Astrocyte of the cerebellum (primary cell): Measurements from ENCODE around the gene LILRB5.
"Not testable (repeated sequence)": the region's sequence is repeated elsewhere in the genome, so short reads cannot be mapped to it uniquely, and the experiment has no call there.

ENCODE experiments used
- DNase-seq: peaks from one replicate; pipeline ENCODE4 v3.0.0-alpha.2; 2011; ENCODE audit warnings: low read depth
- H3K4me3 ChIP-seq: 2 replicates; pipeline ENCODE4 v1.5.1; 2011; ENCODE audit warnings: mild to moderate bottlenecking, low read depth, low read length, moderate library complexity
- in situ Hi-C: cut with HindIII; loops from 2 replicates; pipeline ENCODE4 v1.10.0; 2017; ENCODE audit warnings: low sequenced_read_pairs
- TF ChIP-seq, protein P1 (sequence below): IDR thresholded peaks from 2 replicates; pipeline ENCODE4 v1.5.1; 2012; ENCODE audit warnings: low read length, low read depth, moderate library complexity, mild to moderate bottlenecking; ENCODE audit errors: missing control alignments

Gene LILRB5

DNA sequence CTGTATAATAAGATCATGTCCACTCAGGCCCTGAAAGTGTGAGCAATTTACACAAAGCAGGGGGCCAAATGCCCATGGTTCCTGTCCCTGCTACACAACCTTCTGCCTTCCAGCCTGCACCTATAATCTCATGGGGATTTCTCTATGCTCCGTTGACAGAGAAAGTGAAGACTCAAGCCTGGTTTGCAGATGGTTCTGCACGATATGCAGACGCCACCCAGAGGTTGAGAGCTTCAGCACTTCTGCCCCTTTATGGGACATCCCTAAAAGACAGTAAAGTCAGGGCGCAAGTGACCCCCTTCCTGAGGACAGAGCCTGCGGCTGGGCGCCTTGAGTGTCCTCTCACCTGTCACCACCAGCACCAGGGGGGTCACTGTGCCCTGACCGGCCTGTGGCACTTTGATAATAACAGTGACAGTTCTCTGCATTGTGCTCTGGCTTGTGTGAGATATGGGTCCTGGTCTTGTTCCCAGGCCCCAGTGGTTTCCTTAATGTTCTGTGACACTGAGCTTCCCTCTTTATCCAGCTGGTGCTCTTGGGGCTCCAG lies 40.8 kb upstream of the LILRB5 start:
- H3K4me3 ChIP-seq, result no peak overlapping the region
- in situ Hi-C loops, result no loop called here
- DNase-seq, result no peak
- TF ChIP-seq, protein P1, sequence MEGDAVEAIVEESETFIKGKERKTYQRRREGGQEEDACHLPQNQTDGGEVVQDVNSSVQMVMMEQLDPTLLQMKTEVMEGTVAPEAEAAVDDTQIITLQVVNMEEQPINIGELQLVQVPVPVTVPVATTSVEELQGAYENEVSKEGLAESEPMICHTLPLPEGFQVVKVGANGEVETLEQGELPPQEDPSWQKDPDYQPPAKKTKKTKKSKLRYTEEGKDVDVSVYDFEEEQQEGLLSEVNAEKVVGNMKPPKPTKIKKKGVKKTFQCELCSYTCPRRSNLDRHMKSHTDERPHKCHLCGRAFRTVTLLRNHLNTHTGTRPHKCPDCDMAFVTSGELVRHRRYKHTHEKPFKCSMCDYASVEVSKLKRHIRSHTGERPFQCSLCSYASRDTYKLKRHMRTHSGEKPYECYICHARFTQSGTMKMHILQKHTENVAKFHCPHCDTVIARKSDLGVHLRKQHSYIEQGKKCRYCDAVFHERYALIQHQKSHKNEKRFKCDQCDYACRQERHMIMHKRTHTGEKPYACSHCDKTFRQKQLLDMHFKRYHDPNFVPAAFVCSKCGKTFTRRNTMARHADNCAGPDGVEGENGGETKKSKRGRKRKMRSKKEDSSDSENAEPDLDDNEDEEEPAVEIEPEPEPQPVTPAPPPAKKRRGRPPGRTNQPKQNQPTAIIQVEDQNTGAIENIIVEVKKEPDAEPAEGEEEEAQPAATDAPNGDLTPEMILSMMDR, result no peak

- DNase-seq, result no peak
- in situ Hi-C loops, result no loop called here
- TF ChIP-seq, protein P1, result no peak
- no peak overlapping the region for H3K4me3 ChIP-seq
Observed at GRCh38 chr19:54294539-54294938, 37.5 kb upstream of the LILRB5 start.

GRCh38 chr19:54289160-54289559 lies 32.1 kb upstream of the LILRB5 start:
- H3K4me3 ChIP-seq, DNase-seq, in situ Hi-C loops: not testable (repeated sequence)

- DNase-seq, result no peak
- TF ChIP-seq, protein P1, result no peak
- in situ Hi-C loops, result no loop called here
Observed at GRCh38 chr19:54287456-54287855, 30.4 kb upstream of the LILRB5 start.

GRCh38 chr19:54286283-54286682 lies 29.2 kb upstream of the LILRB5 start:
- DNase-seq, in situ Hi-C loops: not testable (repeated sequence)

More at GRCh38 chr19:54287456-54287855, 30.4 kb upstream of the LILRB5 start:
- no peak overlapping the region for H3K4me3 ChIP-seq

GRCh38 chr19:54285427-54286056 lies 28.5 kb upstream of the LILRB5 start:
- H3K4me3 ChIP-seq, DNase-seq, in situ Hi-C loops: not testable (repeated sequence)

More at GRCh38 chr19:54286283-54286682, 29.2 kb upstream of the LILRB5 start:
- H3K4me3 ChIP-seq, result not testable (repeated sequence)

- TF ChIP-seq, protein P1, result no peak
- H3K4me3 ChIP-seq, result no peak overlapping the region
- in situ Hi-C loops, result no loop called here
- no peak for DNase-seq
Observed at GRCh38 chr19:54282686-54283470, 25.8 kb upstream of the LILRB5 start.

DNA sequence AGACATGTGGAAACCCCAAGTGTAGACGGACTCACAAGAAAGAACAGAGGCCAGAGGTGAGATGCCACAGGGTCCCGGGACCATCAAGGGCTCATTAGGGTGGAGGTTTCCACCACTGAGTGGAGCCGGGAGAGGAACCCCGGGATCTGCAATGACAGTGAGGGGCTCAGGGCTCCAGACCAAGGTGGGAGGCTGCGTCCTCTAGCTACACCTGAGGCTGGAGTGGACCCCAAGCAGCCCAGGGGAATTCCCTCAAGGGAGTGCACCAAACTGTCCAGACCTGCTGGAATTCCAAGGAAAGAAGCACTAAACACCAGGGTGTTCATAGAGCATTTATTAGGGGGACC lies 24.6 kb upstream of the LILRB5 start:
- H3K4me3 ChIP-seq, in situ Hi-C loops, DNase-seq: not testable (repeated sequence)
